ENCODE results near the gene NID1. TPM values are rescaled to one million over a fixed set of nuclear protein-coding genes. Genes with fewer than 3 reads are reported as not detected.

NID1 gene
- total RNA-seq, 4 donors from 2014 or later: 131 to 458 (median 203) TPM

DNA sequence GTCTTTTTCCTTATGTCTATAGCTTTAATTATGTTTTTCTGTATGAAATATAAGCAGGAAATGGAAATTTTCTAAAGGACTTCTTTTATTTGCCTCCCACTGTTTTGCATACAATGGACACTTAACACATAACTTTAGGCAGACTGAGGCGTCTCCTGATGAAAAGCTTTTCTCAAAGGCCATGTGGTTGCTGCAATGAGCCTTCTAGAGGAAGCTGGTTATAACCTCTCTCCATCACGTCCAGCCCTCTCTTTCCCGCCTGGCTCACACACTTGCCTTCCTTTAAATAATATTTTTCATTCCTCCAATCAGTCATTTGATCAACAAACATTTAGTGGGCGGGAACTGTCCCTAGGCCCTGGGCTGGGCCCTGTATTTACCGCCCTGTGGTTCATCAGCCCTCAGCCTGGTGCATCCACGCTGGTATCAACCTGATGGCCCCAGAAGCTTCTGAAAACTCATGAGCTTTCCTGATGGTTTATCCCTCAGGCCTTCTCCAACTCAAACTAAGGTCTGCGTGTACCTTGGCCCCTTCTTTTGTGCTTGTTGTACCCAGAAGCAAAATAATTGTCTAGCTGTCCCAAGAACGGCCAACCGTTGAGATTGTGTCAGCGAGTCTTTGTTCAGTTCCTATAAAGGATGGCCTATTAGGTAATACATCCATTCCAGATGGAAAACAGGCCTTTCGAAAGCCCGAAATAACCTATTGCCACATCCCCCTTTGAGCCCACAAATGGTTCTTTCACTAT is 122.8 kb downstream of the NID1 start:
- no peak for DNase-seq (ENCODE audit: low spot score)
- no peak for ATAC-seq (ENCODE audit: low FRiP score)
- TF ChIP-seq, protein P1, sequence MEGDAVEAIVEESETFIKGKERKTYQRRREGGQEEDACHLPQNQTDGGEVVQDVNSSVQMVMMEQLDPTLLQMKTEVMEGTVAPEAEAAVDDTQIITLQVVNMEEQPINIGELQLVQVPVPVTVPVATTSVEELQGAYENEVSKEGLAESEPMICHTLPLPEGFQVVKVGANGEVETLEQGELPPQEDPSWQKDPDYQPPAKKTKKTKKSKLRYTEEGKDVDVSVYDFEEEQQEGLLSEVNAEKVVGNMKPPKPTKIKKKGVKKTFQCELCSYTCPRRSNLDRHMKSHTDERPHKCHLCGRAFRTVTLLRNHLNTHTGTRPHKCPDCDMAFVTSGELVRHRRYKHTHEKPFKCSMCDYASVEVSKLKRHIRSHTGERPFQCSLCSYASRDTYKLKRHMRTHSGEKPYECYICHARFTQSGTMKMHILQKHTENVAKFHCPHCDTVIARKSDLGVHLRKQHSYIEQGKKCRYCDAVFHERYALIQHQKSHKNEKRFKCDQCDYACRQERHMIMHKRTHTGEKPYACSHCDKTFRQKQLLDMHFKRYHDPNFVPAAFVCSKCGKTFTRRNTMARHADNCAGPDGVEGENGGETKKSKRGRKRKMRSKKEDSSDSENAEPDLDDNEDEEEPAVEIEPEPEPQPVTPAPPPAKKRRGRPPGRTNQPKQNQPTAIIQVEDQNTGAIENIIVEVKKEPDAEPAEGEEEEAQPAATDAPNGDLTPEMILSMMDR (IDR thresholded peaks at IDR 0.05): no peak

DNA sequence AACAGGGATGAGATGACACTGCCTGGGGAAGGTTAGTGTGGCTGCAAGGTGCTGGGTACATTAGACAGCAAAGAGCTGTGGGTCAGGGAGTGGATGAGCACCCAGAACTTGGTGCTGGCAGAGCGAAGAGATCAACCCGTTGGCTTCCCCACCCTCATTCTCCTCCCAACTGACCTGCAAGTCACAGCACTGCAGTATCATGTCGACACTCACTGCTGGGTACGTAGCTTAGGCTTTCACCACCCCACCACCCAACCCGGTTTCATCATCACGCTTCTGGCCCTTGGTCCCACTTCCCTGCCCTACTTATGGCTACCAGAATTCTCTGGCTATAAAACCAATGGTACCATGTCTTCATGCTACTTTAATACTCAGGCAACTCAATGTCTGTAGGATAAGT is 124.6 kb downstream of the NID1 start:
- TF ChIP-seq, protein P1 (IDR thresholded peaks at IDR 0.05): no peak
- DNase-seq (ENCODE audit: low spot score): no peak

DNA sequence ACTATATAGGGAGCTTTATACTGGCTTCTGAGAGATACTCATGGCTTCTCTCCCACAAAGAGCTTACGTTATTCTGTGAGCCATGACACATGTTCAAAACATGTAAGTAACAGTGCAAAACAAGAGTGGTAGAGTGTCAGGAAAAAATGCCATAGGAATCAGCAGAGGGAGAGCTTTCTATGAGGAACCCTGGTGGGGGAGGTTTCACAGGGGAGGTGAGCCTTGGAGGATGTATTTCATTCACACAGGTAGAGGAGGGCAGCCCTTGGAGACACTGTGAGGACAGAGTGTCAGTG is 125.5 kb downstream of the NID1 start:
- DNase-seq (ENCODE audit: low spot score) (no peak), ATAC-seq (ENCODE audit: low FRiP score) (no peak)

More for the DNA sequence above, 124.6 kb downstream of the NID1 start:
- no peak for ATAC-seq (ENCODE audit: low FRiP score)

DNA sequence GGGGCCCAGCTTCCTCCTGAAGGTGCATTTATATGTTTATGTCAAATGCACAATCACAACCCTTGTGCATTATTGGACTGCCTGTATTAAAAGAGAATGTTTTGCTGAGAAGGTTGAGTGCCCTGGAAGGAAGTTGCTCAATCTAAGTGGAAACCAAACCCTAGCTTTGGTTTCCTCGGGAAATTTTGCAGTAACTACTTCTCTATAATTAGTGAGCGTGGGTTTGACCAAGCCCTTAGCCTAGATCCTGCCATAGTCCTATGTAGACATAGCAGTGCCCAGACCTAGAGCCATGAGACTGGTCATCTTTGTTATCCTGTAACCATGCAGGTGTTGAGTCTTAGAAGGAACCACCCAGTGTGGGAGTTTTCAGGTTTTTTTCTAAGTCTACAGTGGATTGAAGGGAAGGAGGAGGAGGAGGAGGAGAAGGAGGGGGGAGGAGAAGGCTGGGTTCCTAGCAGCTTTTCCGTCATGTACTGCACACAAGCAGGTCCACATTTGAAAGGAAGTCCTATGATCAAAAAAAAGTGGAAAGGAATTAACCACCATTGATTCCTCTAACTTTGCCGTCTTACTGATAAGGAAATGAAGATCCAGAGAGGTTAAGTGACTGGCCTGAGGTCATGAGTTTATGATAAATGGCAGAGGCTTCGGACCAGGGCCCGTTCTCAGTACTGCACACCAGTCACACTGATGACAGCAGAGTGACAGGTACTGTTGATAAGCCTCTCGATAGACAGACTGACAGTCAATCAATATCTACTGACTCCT is 126.0 kb downstream of the NID1 start:
- no peak for DNase-seq (ENCODE audit: low spot score)
- peak; percentile 12 for ATAC-seq (ENCODE audit: low FRiP score)
- TF ChIP-seq, protein P1 (IDR thresholded peaks at IDR 0.05): no peak

More for the DNA sequence above, 125.5 kb downstream of the NID1 start:
- TF ChIP-seq, protein P1 (IDR thresholded peaks at IDR 0.05): no peak

DNA sequence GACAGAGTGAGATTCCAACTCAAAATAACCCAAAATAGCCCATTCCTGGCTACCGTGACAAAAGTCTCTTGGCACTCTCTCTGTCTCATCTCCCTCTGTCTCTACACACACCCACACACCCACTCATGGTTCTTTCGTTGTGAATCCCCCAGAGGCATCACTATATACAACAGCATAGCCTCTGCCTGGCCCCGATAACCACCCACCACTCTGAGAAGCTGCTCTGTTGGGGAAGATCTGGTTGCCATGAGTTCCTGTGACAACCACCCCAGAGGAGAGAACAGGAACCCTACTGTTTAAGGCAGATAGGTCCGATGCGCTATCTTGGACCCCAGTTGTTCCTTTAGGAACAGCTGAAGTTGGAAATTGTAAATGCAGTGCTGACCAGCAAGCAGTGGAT is 127.8 kb downstream of the NID1 start:
- ATAC-seq (ENCODE audit: low FRiP score) (no peak), DNase-seq (ENCODE audit: low spot score) (no peak)
- TF ChIP-seq, protein P1 (IDR thresholded peaks at IDR 0.05): no peak

DNA sequence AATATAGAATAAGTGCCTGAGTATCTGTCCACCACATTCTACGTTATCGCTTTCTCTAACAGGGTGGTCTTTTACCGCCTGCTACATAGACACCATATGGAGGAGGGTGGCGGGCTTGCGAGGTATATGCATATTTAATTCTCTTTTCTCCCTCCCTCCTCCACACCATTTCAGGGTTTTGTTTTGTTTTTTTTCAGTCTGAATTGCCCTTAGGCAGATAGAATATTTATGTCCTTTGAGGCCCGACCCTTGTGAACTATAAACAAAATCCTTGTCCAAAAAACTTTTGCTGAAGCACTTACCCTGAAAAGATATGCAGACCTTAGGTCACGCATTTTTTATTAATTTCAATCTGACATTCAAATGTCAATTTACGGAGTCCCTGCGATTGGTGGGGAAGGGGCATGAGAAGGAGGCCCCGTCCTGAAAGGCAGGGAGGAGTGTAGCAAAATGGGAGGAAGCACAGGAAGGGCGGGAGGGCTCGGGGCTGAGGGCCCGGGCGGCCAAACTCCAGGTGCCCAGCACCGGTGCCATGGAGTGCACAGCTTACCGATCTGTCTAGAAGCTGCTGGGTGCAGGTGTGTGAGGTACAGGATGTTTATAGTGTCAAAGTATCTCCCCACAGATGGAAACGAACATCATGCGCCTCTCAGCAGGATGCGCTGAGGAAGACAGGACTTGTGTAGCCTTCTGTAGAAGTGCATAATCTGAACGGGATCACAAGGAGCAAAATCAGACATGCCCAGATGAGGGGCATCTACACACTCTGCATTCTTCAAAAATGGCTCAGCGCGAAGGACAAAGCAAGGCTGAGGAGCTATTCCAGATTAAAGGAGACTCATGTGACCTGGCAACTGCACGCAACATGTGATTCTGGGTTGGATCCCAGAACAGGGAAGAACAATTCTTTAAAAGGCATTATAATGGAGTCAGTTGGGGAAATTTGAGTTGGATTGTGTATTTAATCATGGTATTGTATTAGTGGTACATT is 129.4 kb downstream of the NID1 start:
- TF ChIP-seq, protein P1 (IDR thresholded peaks at IDR 0.05): no peak
- no peak for DNase-seq (ENCODE audit: low spot score)
- ATAC-seq (ENCODE audit: low FRiP score): no peak
